H9 (cell line): ENCODE measurements around the gene HYAL2. TPM values are rescaled to one million over a fixed set of nuclear protein-coding genes. Genes with fewer than 3 reads are reported as not detected.

Source experiments
- DNase-seq: peaks from one replicate; pipeline ENCODE4 v3.0.0-alpha.2; 2017
- H2AFZ ChIP-seq: one replicate; pipeline ENCODE4 v1.6.1; 2013; ENCODE audit warnings: mild to moderate bottlenecking, low read length, control low read depth, moderate library complexity
- H2AK5ac ChIP-seq: 2 replicates; pipeline ENCODE4 v1.6.1; 2013; ENCODE audit warnings: low read length, control low read depth, mixed read lengths; ENCODE audit not compliant: insufficient read length
- H2BK120ac ChIP-seq: one replicate; pipeline ENCODE4 v1.6.1; 2013; ENCODE audit warnings: low read depth, mild to moderate bottlenecking, low read length, control low read depth, inconsistent platforms; ENCODE audit not compliant: poor library complexity, severe bottlenecking
- H2BK12ac ChIP-seq: 2 replicates; pipeline ENCODE4 v1.6.1; 2013; ENCODE audit warnings: low read length, control low read depth, mixed read lengths, low read depth; ENCODE audit not compliant: insufficient read length
- H2BK15ac ChIP-seq: 2 replicates; pipeline ENCODE4 v1.6.1; 2013; ENCODE audit warnings: low read depth, low read length, control low read depth
- H2BK20ac ChIP-seq: one replicate; pipeline ENCODE4 v1.6.1; 2013; ENCODE audit warnings: low read depth, mild to moderate bottlenecking, low read length, control low read depth, inconsistent platforms; ENCODE audit not compliant: poor library complexity, severe bottlenecking
- H2BK5ac ChIP-seq: 2 replicates; pipeline ENCODE4 v1.6.1; 2013; ENCODE audit warnings: low read length, control low read depth, mixed read lengths; ENCODE audit not compliant: insufficient read length
- H3K14ac ChIP-seq: 2 replicates; pipeline ENCODE4 v1.6.1; 2013; ENCODE audit warnings: low read length, control low read depth; ENCODE audit not compliant: insufficient read depth
- H3K18ac ChIP-seq: 2 replicates; pipeline ENCODE4 v1.6.1; 2013; ENCODE audit warnings: low read depth, mild to moderate bottlenecking, mixed read lengths, low read length, control low read depth; ENCODE audit not compliant: insufficient read length
- H3K23ac ChIP-seq: 2 replicates; pipeline ENCODE4 v1.6.1; 2013; ENCODE audit warnings: low read length, control low read depth, mixed read lengths, low read depth; ENCODE audit not compliant: insufficient read length
- H3K23me2 ChIP-seq: 2 replicates; pipeline ENCODE4 v1.6.1; 2013; ENCODE audit warnings: low read depth, mild to moderate bottlenecking, mixed read lengths, low read length, control low read depth; ENCODE audit not compliant: insufficient read length, poor library complexity, severe bottlenecking
- H3K27ac ChIP-seq: 2 replicates; pipeline ENCODE4 v1.5.1; 2013; ENCODE audit warnings: low read length, control low read depth, mixed read lengths, low read depth; ENCODE audit not compliant: insufficient read length
- H3K27me3 ChIP-seq: 2 replicates; pipeline ENCODE4 v1.6.1; 2013; ENCODE audit warnings: low read length, control low read depth, inconsistent platforms; ENCODE audit not compliant: insufficient read depth
- H3K4ac ChIP-seq: 2 replicates; pipeline ENCODE4 v1.6.1; 2013; ENCODE audit warnings: low read depth, mild to moderate bottlenecking, control low read depth, inconsistent platforms, low read length, moderate library complexity
- H3K4me1 ChIP-seq: 2 replicates; pipeline ENCODE4 v1.6.1; 2013; ENCODE audit warnings: low read length, control low read depth, inconsistent platforms; ENCODE audit not compliant: insufficient read depth
- H3K4me2 ChIP-seq: 2 replicates; pipeline ENCODE4 v1.6.1; 2013; ENCODE audit warnings: low read length, control low read depth, mixed read lengths; ENCODE audit not compliant: insufficient read length, insufficient read depth
- H3K56ac ChIP-seq: 2 replicates; pipeline ENCODE4 v1.6.1; 2013; ENCODE audit warnings: low read depth, mild to moderate bottlenecking, mixed read lengths, low read length, control low read depth; ENCODE audit not compliant: insufficient read length
- H3K79me1 ChIP-seq: 2 replicates; pipeline ENCODE4 v1.6.1; 2013; ENCODE audit warnings: low read depth, mild to moderate bottlenecking, moderate library complexity, low read length, control low read depth, inconsistent platforms; ENCODE audit not compliant: insufficient read depth, poor library complexity, severe bottlenecking
- H3K79me2 ChIP-seq: 2 replicates; pipeline ENCODE4 v1.6.1; 2013; ENCODE audit warnings: low read length, control low read depth, inconsistent platforms; ENCODE audit not compliant: insufficient read depth
- H3K9ac ChIP-seq: 2 replicates; pipeline ENCODE4 v1.6.1; 2013; ENCODE audit warnings: low read length, control low read depth, mixed read lengths; ENCODE audit not compliant: insufficient read length; ENCODE audit errors: extremely low read depth
- H3K9me3 ChIP-seq: one replicate; pipeline ENCODE4 v1.6.1; 2013; ENCODE audit warnings: low read depth, low read length, inconsistent platforms; ENCODE audit not compliant: control insufficient read depth
- H3T11ph ChIP-seq: one replicate; pipeline ENCODE4 v1.6.1; 2013; ENCODE audit warnings: mild to moderate bottlenecking, low read length, control low read depth, inconsistent platforms
- H4K20me1 ChIP-seq: one replicate; pipeline ENCODE4 v1.6.1; 2013; ENCODE audit not compliant: control insufficient read depth, insufficient read length, insufficient read depth
- H4K5ac ChIP-seq: 2 replicates; pipeline ENCODE4 v1.6.1; 2013; ENCODE audit warnings: low read depth, mild to moderate bottlenecking, mixed read lengths, low read length, control low read depth; ENCODE audit not compliant: insufficient read length
- H4K8ac ChIP-seq: replicated peaks from 2 replicates; pipeline ENCODE4 v1.6.1; 2013; ENCODE audit warnings: low read length, control low read depth, mixed read lengths, low read depth; ENCODE audit not compliant: insufficient read length
- H4K91ac ChIP-seq: 2 replicates; pipeline ENCODE4 v1.6.1; 2013; ENCODE audit warnings: low read depth, mild to moderate bottlenecking, moderate library complexity, mixed read lengths, low read length, control low read depth; ENCODE audit not compliant: insufficient read length
- H3K27ac Mint-ChIP-seq, 3 experiments: 2 replicates in 2 of 3; 3 replicates in 1 of 3; pipeline ENCODE4 v1.8.0; 2020 to 2021; ENCODE audit warnings: mixed read lengths in 3 of 3, mild to moderate bottlenecking in 1 of 3, moderate library complexity in 1 of 3
- H3K27me3 Mint-ChIP-seq: 2 replicates; pipeline ENCODE4 v1.8.0; 2021; ENCODE audit warnings: low read depth, mild to moderate bottlenecking, moderate library complexity, mixed read lengths
- H3K36me3 Mint-ChIP-seq, 3 experiments: 2 replicates in 2 of 3; 3 replicates in 1 of 3; pipeline ENCODE4 v1.8.0; 2020 to 2021; ENCODE audit warnings: low read depth in 3 of 3, mixed read lengths in 3 of 3; ENCODE audit not compliant: insufficient read depth in 1 of 3
- H3K4me1 Mint-ChIP-seq, 2 experiments: 2 replicates each; pipeline ENCODE4 v1.8.0; 2020; ENCODE audit warnings: mixed read lengths in 2 of 2
- H3K4me3 Mint-ChIP-seq, 2 experiments: 2 replicates in 1 of 2; 3 replicates in 1 of 2; pipeline ENCODE4 v1.8.0; 2020 to 2021; ENCODE audit warnings: mild to moderate bottlenecking in 2 of 2, mixed read lengths in 2 of 2, moderate library complexity in 1 of 2
- H3K9me3 Mint-ChIP-seq, 2 experiments: 2 replicates in 1 of 2; 3 replicates in 1 of 2; pipeline ENCODE4 v1.8.0; 2020; ENCODE audit warnings: mild to moderate bottlenecking in 2 of 2, mixed read lengths in 2 of 2, moderate library complexity in 1 of 2
- CTCF ChIP-seq: fragments of 200-600 bp; sonication (generic); conservative IDR thresholded peaks from 3 replicates; pipeline ENCODE4 v1.8.0; 2021; ENCODE audit warnings: antibody characterized with exemption, mild to moderate bottlenecking
- WGBS: extraction: QIAGEN DNeasy Blood & Tissue Kit; methylation state at CpG from one replicate; pipeline ENCODE4 v1.1.7; 2013; ENCODE audit warnings: missing lambda C conversion rate, low lambda C conversion rate, mixed read lengths; ENCODE audit not compliant: insufficient read length; ENCODE audit errors: extremely low coverage; 5-methylcytosine and 5-hydroxymethylcytosine counted together
- total RNA-seq: library from RNA; stranded (reverse); gene quantifications from 2 replicates; pipeline ENCODE4 v1.2.1, GENCODE V29; 2021

HYAL2 gene
- total RNA-seq, 1 experiment from 2014 or later, result 51.9 TPM

GRCh38 chr3:50295553-50296431 is 26.8 kb downstream of the HYAL2 start:
- H3K9ac ChIP-seq, result no peak overlapping the region
- H2BK15ac ChIP-seq, result no peak overlapping the region
- H4K91ac ChIP-seq, result no peak overlapping the region
- H3K79me2 ChIP-seq, result peaks cover 3% of the 10 kb centered on the region; the same call in 1 of the 2 replicates
- peaks cover 11% of the 10 kb centered on the region for H3K23me2 ChIP-seq
- H3K4ac ChIP-seq, result no peak overlapping the region
- Mint-ChIP-seq H3K4me3 (no peak overlapping the region), H3K27ac (no peak overlapping the region), H3K27me3 (no peaks in the 10 kb centered on the region), H3K4me1 (peaks cover 25 to 27% of the 10 kb centered on the region in 2 experiments), H3K36me3 (peaks cover 7 to 12% (median 7%) of the 10 kb centered on the region in 3 experiments; a peak in 4 of 7 replicates), H3K9me3 (no peaks in the 10 kb centered on the region; a peak in 1 of 5 replicates)
- no peak overlapping the region for H2BK120ac ChIP-seq
- no peak overlapping the region for H2BK20ac ChIP-seq
- H3T11ph ChIP-seq, result no peak overlapping the region
- H3K56ac ChIP-seq, result no peak overlapping the region
- TF ChIP-seq CTCF, result no peak
- H2BK5ac ChIP-seq, result no peak overlapping the region
- no peaks in the 10 kb centered on the region for H4K20me1 ChIP-seq
- no peak overlapping the region for H2BK12ac ChIP-seq
- no peak overlapping the region for H3K18ac ChIP-seq
- H3K79me1 ChIP-seq, result no peaks in the 10 kb centered on the region
- no peak overlapping the region for H2AK5ac ChIP-seq
- no CpG with 5 or more reads among the region's 8 CpGs for WGBS
- H4K5ac ChIP-seq, result no peak overlapping the region
- DNase-seq, result no peak
- H4K8ac ChIP-seq, result no peak overlapping the region
- H3K9me3 ChIP-seq, result no peaks in the 10 kb centered on the region
- H3K23ac ChIP-seq, result no peak overlapping the region
- no peak overlapping the region for H3K14ac ChIP-seq
- H3K27me3 ChIP-seq, result no peaks in the 10 kb centered on the region
- H2AFZ ChIP-seq, result no peak overlapping the region
- H3K4me1 ChIP-seq, result no peaks in the 10 kb centered on the region
- H3K27ac ChIP-seq, result no peak overlapping the region
- H3K4me2 ChIP-seq, result no peak overlapping the region
